ENCODE measurements around the gene COL1A2.

Gene COL1A2

GRCh38 chr7:94410413-94411187 lies 15.9 kb downstream of the COL1A2 start:
- no peak for DNase-seq (ENCODE audit: low read depth, low spot score)

- no peak for DNase-seq (ENCODE audit: low read depth, low spot score)
Measured at GRCh38 chr7:94411188-94411466, 16.4 kb downstream of the COL1A2 start.

- DNase-seq (ENCODE audit: low read depth, low spot score), result no peak
Measured at GRCh38 chr7:94412762-94413322, 18.1 kb downstream of the COL1A2 start.

GRCh38 chr7:94414481-94414880 lies 19.8 kb downstream of the COL1A2 start:
- no peak for DNase-seq (ENCODE audit: low read depth, low spot score)

GRCh38 chr7:94414980-94415379 lies 20.3 kb downstream of the COL1A2 start:
- DNase-seq (ENCODE audit: low read depth, low spot score), result no peak

GRCh38 chr7:94417306-94417705 lies 22.6 kb downstream of the COL1A2 start:
- DNase-seq (ENCODE audit: low read depth, low spot score), result no peak

GRCh38 chr7:94417901-94418300 lies 23.2 kb downstream of the COL1A2 start:
- DNase-seq (ENCODE audit: low read depth, low spot score), result no peak

GRCh38 chr7:94418851-94419250 lies 24.2 kb downstream of the COL1A2 start:
- no peak for DNase-seq (ENCODE audit: low read depth, low spot score)

- no peak for DNase-seq (ENCODE audit: low read depth, low spot score)
Measured at GRCh38 chr7:94420328-94420727, 25.6 kb downstream of the COL1A2 start.

- no peak for DNase-seq (ENCODE audit: low read depth, low spot score)
Measured at GRCh38 chr7:94421681-94422080, 27.0 kb downstream of the COL1A2 start.

GRCh38 chr7:94422136-94422535 lies 27.4 kb downstream of the COL1A2 start:
- no peak for DNase-seq (ENCODE audit: low read depth, low spot score)

GRCh38 chr7:94422827-94423460 lies 28.2 kb downstream of the COL1A2 start:
- DNase-seq (ENCODE audit: low read depth, low spot score), result no peak

GRCh38 chr7:94423863-94424735 lies 29.4 kb downstream of the COL1A2 start:
- DNase-seq (ENCODE audit: low read depth, low spot score), result no peak

GRCh38 chr7:94425546-94425945 lies 30.9 kb downstream of the COL1A2 start:
- no peak for DNase-seq (ENCODE audit: low read depth, low spot score)

GRCh38 chr7:94426980-94427875 lies 32.5 kb downstream of the COL1A2 start:
- no peak for DNase-seq (ENCODE audit: low read depth, low spot score)

GRCh38 chr7:94429153-94429552 lies 34.5 kb downstream of the COL1A2 start:
- no peak for DNase-seq (ENCODE audit: low read depth, low spot score)

- DNase-seq (ENCODE audit: low read depth, low spot score), result no peak
Measured at GRCh38 chr7:94431176-94431575, 36.5 kb downstream of the COL1A2 start.

- no peak for DNase-seq (ENCODE audit: low read depth, low spot score)
Measured at GRCh38 chr7:94431619-94432280, 37.1 kb downstream of the COL1A2 start.

- DNase-seq (ENCODE audit: low read depth, low spot score), result no peak
Measured at GRCh38 chr7:94432281-94432670, 37.6 kb downstream of the COL1A2 start.

- no peak for DNase-seq (ENCODE audit: low read depth, low spot score)
Measured at GRCh38 chr7:94432817-94433216, 38.1 kb downstream of the COL1A2 start.

- no peak for DNase-seq (ENCODE audit: low read depth, low spot score)
Measured at GRCh38 chr7:94433224-94433623, 38.5 kb downstream of the COL1A2 start.
